Stimulated activated CD4-positive, alpha-beta T cell treated with anti-CD3 and anti-CD28 coated beads, Interleukin-4, amount 100 ng/mL, for 48 hours (primary cell): Measurements from ENCODE around the gene TMEM217.
A peak's percentile ranks its signal among the peaks of the same experiment; 100 is the strongest.
"Not testable (repeated sequence)": the region's sequence is repeated elsewhere in the genome, so short reads cannot be mapped to it uniquely, and the experiment has no call there.

ENCODE experiments used
- DNase-seq, 2 donors: peaks; one replicate each; pipeline ENCODE4 v3.0.0-alpha.2; 2020; ENCODE audit warnings: low read depth in 2 of 2

Gene TMEM217

DNA sequence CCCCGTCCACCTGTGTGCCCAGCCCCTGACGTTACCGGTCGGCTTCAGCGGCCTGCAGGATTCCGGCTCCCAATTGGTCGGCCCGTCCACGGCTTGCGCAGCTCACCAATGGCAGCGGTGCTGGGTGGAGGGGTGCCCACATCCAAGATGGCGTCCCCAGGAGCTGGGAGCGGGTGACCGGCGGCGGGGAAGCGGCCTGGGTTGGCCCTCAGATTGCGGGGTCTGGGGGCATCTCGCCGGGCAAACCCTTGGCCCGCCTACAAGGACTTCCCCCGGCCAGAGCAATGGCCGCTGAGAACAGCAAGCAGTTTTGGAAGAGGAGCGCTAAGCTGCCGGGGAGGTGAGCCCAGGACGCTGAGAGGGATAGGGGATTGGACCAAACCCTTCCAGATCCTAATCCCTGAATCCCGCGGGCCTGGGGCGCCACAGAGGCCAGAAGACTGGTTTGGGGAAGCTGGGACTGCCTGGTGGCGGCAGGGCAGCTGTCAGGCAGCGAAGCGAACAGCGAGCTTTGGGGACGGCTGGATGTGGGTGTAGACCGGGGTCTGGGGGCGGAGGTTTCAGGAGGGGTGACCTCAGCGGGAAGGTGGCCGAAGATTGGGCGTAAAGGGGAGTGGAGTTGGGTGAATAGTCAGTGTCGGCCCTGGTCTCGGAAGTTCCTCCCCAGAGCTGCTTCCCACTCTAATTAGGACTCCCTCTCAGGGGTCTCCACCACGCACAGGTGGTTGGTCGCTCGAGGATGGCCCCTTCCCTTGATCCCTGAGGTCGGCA lies at the start of gene TMEM217, which contains the start of gene TBC1D22B:
TMEM217 (minus strand) TSS at position 511 of the 771 bp plus-strand sequence. CDS start 39,114 bp downstream, outside the sequence.
TBC1D22B (plus strand) TSS at position 139 of the 771 bp plus-strand sequence; CDS start at position 285, 146 bp downstream.
- DNase-seq: peak; percentile 93 to 95

DNA sequence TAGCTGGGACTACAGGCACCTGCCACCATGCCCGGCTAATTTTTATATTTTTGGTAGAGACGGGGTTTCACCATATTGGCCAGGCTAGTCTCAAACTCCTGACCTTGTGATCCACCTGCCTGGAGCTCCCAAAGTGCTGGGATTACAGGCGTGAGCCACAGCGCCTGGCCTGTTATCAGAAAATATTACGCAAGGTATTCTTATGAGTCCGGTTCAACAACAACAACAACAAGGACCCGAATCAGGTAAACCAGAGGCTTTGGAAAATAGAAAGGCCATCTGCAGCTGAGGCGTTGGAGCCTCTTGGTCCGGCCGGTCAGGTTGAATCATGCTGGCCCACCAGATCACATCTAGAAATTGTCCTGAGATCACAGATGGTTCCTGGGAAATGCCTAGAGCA lies 49.5 kb upstream of the TMEM217 start:
- DNase-seq: not testable (repeated sequence)

DNA sequence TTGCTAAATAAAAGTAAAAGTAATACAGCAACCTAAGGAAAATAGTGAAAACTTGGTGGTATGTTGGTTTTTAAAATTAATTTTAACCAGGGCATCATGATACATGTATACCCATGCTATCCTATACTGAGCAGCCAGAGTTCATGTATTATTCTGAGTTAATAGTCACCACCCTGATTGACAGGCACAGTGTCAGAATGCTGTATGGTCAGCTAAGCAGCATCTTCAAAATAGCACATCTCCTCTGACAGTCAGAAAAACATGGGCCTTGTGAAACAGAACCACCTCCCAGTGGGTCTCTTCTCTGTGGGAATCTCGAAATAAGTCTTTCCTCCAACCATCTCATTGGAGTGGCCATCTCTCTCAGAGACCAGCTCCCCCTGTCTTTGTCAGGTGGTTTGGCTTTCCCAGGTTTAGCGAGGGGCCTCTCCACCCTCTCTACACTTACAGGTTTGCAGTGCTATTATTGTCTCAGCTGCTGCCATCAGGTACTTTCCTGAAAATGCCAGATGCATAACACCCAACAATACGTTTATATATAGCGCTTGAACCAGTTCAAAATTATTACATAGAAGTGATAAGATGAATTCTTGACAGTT lies 48.8 kb upstream of the TMEM217 start:
- DNase-seq: no peak

DNA sequence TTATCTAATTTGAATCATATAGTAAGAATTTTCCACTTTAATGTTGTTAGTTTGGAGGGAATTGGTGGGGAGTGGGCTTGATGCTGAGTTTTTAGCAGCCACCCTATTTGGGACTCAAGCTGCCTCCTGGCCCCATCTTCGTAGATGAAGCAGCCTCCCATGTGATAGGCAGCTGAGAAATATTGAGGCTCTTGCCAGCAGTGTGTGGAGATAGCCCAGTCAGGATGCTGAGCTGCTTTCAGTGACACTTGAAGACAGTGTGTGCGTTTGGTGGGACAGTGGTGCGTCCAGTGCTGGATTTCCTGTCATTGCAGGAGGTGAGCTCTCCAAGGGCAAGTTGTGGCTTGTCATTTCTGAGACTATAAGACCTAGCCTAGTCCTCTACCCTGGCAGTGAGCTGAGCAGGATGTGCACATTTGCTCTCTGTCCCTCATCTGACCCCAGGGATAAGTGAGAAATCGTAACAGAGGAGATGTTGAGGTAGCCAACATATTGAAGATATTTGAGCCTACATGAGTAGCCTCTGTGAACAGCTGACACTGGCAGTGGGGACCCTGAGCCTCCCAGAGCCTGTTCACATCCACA lies 48.0 kb upstream of the TMEM217 start:
- DNase-seq: no peak

- no peak for DNase-seq
These were observed 46.8 kb upstream of the TMEM217 start for GRCh38 chr6:37304766-37305165.

DNA sequence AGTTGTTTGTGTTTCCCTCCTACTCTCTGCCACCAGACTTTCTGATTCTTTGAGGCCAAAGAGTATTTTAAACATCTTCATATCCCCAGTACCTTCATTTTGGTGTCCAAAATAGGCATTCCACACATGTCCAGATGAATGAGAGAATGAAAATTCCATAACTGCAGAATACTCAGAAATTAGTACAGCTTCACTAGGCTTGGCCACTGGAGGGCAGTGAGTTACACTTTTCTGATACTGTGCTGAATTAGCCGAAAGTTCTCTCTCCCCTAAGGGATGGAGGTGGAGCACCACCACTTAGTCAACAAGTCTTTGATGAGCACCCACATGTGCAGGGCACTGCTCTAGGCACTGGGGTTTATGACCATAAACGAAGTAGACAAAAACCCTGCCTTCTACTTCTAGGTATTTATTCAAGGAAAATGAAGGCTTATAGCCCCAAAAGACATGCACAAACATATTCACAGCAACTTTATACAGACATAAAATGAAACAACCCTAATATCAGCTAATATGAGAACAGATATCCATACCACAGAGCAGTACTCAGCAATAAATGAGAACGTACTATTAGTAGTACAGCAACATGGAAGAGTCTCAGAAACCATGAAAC lies 46.1 kb upstream of the TMEM217 start:
- no peak for DNase-seq

DNA sequence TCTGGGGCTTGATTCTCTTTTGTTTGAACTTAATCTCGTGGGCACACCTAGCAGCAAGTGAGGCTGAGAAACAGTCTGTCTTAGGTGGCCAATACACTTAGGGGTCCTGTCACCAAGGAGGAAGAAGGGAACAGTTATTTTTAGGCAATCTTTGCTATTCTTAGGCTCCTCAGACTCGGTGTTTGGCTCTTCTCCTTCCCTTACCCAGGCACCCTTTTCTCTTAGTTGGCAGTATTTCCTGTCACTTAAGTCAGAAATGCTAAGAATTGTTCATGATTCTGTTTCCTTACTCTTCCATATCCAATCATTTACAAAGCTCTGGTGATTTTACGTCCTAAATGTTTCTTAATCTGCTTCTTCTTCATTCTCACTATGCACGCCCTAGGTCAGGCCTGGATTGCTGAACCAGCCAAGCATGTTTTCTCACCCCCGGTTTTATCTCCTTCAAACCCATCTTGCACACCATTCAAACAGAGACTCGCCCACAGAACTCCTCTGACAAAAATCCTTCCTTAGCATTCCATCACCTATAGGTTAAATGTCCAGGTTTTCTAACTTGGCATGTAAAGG lies 45.2 kb upstream of the TMEM217 start:
- DNase-seq: no peak

GRCh38 chr6:37302086-37302686 lies 44.2 kb upstream of the TMEM217 start:
- DNase-seq: no peak

GRCh38 chr6:37299990-37300389 lies 42.0 kb upstream of the TMEM217 start:
- no peak for DNase-seq

- no peak for DNase-seq
These were observed 41.0 kb upstream of the TMEM217 start for GRCh38 chr6:37298958-37299357.

DNA sequence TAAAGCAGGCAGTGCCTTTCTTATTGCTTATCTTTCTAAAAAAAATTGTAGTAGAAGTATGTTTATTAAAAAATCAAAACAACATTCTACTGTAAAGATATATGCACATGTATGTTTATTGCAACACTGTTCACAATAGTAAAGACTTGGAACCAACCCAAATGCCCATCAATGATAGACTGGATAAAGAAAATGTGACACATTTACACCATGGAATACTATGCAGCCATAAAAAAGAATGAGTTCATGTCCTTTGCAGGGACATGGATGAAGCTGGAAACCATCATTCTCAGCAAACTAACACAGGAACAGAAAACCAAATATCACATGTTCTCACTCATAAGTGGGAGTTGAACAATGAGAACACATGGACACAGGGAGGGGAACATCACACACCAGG lies 39.7 kb upstream of the TMEM217 start:
- not testable (repeated sequence) for DNase-seq

GRCh38 chr6:37293426-37293825 lies 35.5 kb upstream of the TMEM217 start:
- no peak for DNase-seq

DNA sequence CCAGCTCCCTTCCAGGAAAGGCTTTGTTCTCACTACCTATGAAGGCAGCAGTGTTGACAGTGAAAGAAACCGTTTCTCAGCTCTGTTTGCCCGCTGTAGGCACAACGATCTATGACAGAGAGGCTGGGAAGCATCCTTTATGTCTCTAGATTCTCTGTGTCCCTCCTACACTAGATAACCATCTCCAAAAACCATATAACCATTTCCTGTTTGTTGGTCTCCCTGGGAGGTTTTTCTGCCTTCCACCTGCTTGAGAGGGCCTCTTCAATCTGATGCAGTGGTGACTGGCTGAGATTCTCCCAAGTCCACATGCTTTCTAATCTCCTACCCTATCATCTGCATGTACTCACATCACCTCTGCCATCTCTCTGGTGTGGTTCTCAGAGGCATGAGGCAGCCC lies 32.0 kb upstream of the TMEM217 start:
- DNase-seq: peak; percentile 2 to 32

DNA sequence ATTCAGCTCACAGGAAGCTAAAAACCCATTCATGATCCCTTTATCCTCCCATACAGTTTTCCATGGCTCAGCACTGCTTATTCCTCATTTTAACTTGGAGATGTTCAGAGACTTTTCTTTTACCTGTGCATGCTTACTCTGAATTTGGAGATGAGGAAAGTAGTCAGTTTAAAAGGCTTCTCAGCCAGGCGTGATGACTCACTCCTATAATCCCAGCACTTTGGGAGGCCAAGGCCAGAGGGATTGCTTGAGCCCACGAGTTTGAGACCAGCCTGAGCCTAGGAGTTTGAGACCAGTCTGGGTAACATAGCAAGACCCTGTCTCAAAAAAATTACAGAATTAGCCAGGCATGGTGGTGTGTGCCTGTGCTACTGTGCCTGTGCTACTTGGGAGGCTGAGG lies 30.3 kb upstream of the TMEM217 start:
- DNase-seq: no peak

- DNase-seq: no peak
These were observed 29.7 kb upstream of the TMEM217 start for GRCh38 chr6:37287519-37288157.

GRCh38 chr6:37285861-37286311 lies 27.9 kb upstream of the TMEM217 start:
- DNase-seq: peak; percentile 7 to 22

DNA sequence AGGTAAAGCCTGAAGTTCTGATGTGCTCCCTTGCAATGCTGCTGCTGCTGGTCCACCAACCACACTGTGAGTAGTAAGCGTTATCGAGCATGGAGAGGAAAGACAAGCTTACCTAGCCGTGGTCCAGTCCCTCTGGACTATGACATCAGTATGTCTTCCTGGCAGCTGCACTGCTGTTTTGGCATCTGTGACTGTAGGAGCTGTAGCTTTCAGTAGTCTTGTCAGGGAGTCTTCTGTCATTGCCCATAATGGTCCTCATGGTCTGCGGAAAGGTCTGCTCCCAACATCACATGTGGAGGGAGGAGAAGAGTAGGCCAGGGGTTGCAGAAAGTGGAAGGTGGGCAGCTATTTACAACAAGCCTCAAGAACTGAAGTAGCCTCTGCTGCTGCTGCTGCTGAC lies 26.8 kb upstream of the TMEM217 start:
- DNase-seq: no peak

DNA sequence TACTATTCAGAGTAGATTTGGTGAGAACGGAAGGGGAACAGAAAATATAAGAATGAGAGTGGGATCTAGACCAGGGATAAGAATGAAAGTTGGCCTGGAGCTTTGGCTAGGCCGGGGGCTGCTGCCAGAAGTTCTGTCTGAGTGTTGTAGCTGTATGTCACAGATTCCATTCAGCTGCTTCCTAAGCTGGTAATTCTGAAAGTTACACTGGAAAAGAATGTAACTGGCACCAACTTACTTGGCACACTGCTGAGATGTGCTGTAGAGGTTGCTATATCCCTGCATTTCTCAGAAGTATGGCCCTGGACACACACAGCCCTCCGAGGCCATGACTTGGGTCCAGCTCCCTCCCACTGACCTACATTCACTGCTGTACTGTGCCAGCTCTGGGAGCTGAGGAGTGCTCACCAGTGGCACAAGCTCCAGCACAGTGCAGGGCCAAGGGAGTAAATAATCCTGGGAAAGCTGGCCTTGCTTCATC lies 25.8 kb upstream of the TMEM217 start:
- no peak for DNase-seq

GRCh38 chr6:37283268-37283667 lies 25.3 kb upstream of the TMEM217 start:
- DNase-seq: no peak

DNA sequence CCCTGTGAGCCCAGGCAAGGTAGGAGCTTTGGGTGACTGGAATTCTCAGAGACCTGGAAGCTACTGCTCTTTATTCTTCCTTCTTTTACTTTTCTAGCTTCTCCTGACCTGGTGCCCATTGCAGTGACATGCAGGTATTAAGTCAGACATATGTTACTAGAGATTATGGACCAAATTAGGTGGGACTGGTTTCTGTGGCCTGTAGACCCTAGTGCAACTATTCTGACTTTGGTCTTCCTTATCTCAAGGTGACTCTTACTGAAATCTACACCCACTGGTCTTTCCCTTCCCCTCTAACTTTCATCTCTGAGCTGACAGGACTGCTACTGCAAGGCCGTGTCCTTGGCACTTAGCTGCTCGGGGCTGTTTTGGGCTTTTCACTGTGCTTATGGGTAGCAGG lies 24.4 kb upstream of the TMEM217 start:
- DNase-seq: no peak
